Measurements from ENCODE around the gene SDSL.

DNA sequence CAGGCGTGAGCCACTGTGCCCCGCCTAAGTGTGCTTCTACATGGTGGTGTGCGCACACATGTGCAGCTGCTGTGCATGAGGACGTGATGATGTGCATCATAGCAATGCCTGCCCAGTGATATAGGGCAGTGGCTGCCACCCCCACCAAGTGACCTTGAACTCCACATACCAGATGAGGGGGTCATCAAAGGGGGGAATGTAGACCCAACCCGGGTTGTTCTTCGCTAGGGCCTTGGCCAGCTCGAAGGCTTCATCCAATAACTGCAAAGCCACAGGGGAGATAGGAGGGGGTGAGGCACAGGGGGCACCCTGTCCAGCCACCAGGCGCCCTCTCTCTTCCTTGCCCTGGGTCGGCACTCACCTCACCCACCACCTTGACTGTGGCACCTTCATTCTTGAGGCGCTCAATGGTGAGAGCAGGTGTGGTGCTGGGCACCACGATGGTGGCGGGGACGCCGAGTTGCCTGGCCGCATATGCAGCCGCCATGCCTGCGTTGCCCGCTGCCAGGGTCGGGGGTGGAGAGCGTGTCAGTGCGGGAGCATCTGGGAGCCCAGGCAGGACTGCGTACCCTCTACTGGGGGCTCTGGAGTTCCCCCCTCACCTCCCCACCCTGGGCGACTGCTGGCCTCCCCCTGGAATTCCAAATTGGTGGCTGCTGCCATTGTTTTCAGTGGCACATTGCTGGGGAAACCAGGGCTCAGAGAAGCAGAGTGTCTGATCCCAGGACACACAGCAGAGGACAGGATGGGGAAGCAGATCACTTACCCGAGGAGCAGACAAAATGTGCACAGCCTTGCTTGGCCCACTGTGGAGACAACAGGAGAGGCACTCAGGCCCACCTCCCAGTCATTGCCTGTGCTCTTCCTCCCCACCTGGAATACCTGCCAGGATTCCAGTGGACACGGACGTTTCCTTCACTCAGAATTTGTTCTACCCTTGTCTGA is 23.6 kb upstream of the SDSL start:
- TF ChIP-seq EP300 (IDR thresholded peaks at IDR 0.05; ENCODE audit: borderline replicate concordance in 1 of 2, control insufficient read depth in 1 of 2, low read depth in 2 of 2, low read length in 2 of 2), result no peak
- TF ChIP-seq, protein P1, sequence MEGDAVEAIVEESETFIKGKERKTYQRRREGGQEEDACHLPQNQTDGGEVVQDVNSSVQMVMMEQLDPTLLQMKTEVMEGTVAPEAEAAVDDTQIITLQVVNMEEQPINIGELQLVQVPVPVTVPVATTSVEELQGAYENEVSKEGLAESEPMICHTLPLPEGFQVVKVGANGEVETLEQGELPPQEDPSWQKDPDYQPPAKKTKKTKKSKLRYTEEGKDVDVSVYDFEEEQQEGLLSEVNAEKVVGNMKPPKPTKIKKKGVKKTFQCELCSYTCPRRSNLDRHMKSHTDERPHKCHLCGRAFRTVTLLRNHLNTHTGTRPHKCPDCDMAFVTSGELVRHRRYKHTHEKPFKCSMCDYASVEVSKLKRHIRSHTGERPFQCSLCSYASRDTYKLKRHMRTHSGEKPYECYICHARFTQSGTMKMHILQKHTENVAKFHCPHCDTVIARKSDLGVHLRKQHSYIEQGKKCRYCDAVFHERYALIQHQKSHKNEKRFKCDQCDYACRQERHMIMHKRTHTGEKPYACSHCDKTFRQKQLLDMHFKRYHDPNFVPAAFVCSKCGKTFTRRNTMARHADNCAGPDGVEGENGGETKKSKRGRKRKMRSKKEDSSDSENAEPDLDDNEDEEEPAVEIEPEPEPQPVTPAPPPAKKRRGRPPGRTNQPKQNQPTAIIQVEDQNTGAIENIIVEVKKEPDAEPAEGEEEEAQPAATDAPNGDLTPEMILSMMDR (IDR thresholded peaks at IDR 0.05 in 2 of 3, conservative IDR thresholded peaks at IDR 0.05 in 1 of 3; ENCODE audit: control insufficient read depth in 2 of 3, extremely low read depth in 1 of 3, insufficient read depth in 1 of 3, low read depth in 3 of 3, low read length in 3 of 3), result no peak
